HFFc6 (cell line): ENCODE data around the gene BHLHE41. TPM values are rescaled to one million over a fixed set of nuclear protein-coding genes. Genes with fewer than 3 reads are reported as not detected.

Experiments used
- DNase-seq: peaks from one replicate; pipeline ENCODE4 v3.0.0-alpha.2; 2018
- H3K27ac Mint-ChIP-seq: 2 replicates; pipeline ENCODE4 v1.8.0; 2020; ENCODE audit warnings: mild to moderate bottlenecking, mixed read lengths
- H3K27me3 Mint-ChIP-seq: 2 replicates; pipeline ENCODE4 v1.8.0; 2021; ENCODE audit warnings: mild to moderate bottlenecking, moderate library complexity, mixed read lengths; ENCODE audit not compliant: insufficient read depth
- H3K36me3 Mint-ChIP-seq: 2 replicates; pipeline ENCODE4 v1.8.0; 2021; ENCODE audit warnings: low read depth, mixed read lengths
- H3K4me1 Mint-ChIP-seq: 2 replicates; pipeline ENCODE4 v1.8.0; 2020; ENCODE audit warnings: low read depth, mixed read lengths
- H3K4me3 Mint-ChIP-seq: 2 replicates; pipeline ENCODE4 v1.8.0; 2020; ENCODE audit warnings: mild to moderate bottlenecking, moderate library complexity, mixed read lengths
- H3K9me3 Mint-ChIP-seq: 2 replicates; pipeline ENCODE4 v1.8.0; 2020; ENCODE audit warnings: mild to moderate bottlenecking, mixed read lengths
- CTCF ChIP-seq: fragments of 200-600 bp; sonication (generic); IDR thresholded peaks from 2 replicates; pipeline ENCODE4 v1.5.0; 2021; ENCODE audit warnings: antibody characterized with exemption, mild to moderate bottlenecking
- total RNA-seq, 6 experiments: library from RNA; stranded (reverse); fragmentation: NEBNext Ultra II Directional; extraction: Animal tissue kit (Norgen Biotek cat#: 25700); gene quantifications; 2 replicates in 1 of 6; 3 replicates in 5 of 6; pipeline ENCODE4 v1.2.3, GENCODE V29; 2021

The BHLHE41 gene
- total RNA-seq, 6 experiments from 2014 or later = 12.3 to 17.6 (median 13.8) TPM

GRCh38 chr12:26112232-26112631 lies 12.6 kb downstream of the BHLHE41 start:
- peaks cover 2% of the 10 kb centered on the region; the same call in 1 of the 2 replicates for H3K27me3 Mint-ChIP-seq
- peaks cover 32% of the 10 kb centered on the region for H3K4me1 Mint-ChIP-seq
- no peak overlapping the region for H3K4me3 Mint-ChIP-seq
- no peak for DNase-seq
- no peaks in the 10 kb centered on the region for H3K36me3 Mint-ChIP-seq
- H3K27ac Mint-ChIP-seq = no peak overlapping the region
- no peak for TF ChIP-seq CTCF
- H3K9me3 Mint-ChIP-seq = no peaks in the 10 kb centered on the region

GRCh38 chr12:26109343-26109881 lies 15.4 kb downstream of the BHLHE41 start:
- no peak for DNase-seq
- no peaks in the 10 kb centered on the region; the same call in none of the 2 replicates for H3K27me3 Mint-ChIP-seq
- H3K27ac Mint-ChIP-seq = no peak overlapping the region
- H3K36me3 Mint-ChIP-seq = no peaks in the 10 kb centered on the region
- no peak overlapping the region for H3K4me3 Mint-ChIP-seq
- peaks cover 16% of the 10 kb centered on the region for H3K4me1 Mint-ChIP-seq
- TF ChIP-seq CTCF = no peak
- H3K9me3 Mint-ChIP-seq = no peaks in the 10 kb centered on the region

GRCh38 chr12:26108915-26109314 lies 15.9 kb downstream of the BHLHE41 start:
- peaks cover 16% of the 10 kb centered on the region for H3K4me1 Mint-ChIP-seq
- TF ChIP-seq CTCF = no peak
- H3K27me3 Mint-ChIP-seq = no peaks in the 10 kb centered on the region; the same call in none of the 2 replicates
- no peaks in the 10 kb centered on the region for H3K9me3 Mint-ChIP-seq
- H3K4me3 Mint-ChIP-seq = no peak overlapping the region
- H3K36me3 Mint-ChIP-seq = no peaks in the 10 kb centered on the region
- no peak overlapping the region for H3K27ac Mint-ChIP-seq
- DNase-seq = no peak

GRCh38 chr12:26106347-26106746 lies 18.5 kb downstream of the BHLHE41 start:
- no peaks in the 10 kb centered on the region; the same call in none of the 2 replicates for H3K27me3 Mint-ChIP-seq

GRCh38 chr12:26102953-26103352 lies 21.9 kb downstream of the BHLHE41 start:
- no peak overlapping the region for H3K27ac Mint-ChIP-seq
- no peaks in the 10 kb centered on the region for H3K9me3 Mint-ChIP-seq
- H3K27me3 Mint-ChIP-seq = no peaks in the 10 kb centered on the region; the same call in 1 of the 2 replicates
- H3K36me3 Mint-ChIP-seq = no peaks in the 10 kb centered on the region
- no peak overlapping the region for H3K4me3 Mint-ChIP-seq
- H3K4me1 Mint-ChIP-seq = peaks cover under 1% of the 10 kb centered on the region; the same call in 1 of the 2 replicates
- no peak for TF ChIP-seq CTCF
- DNase-seq = no peak

More at GRCh38 chr12:26106347-26106746, 18.5 kb downstream of the BHLHE41 start:
- TF ChIP-seq CTCF = no peak
- DNase-seq = no peak
- no peaks in the 10 kb centered on the region for H3K4me1 Mint-ChIP-seq
- H3K4me3 Mint-ChIP-seq = no peak overlapping the region
- H3K36me3 Mint-ChIP-seq = no peaks in the 10 kb centered on the region
- no peaks in the 10 kb centered on the region for H3K9me3 Mint-ChIP-seq
- H3K27ac Mint-ChIP-seq = no peak overlapping the region
